PC-9 (cell line): ENCODE data around the gene KRT37.

ENCODE experiments used
- CTCF ChIP-seq: fragments of 200-600 bp; sonication (generic); conservative IDR thresholded peaks from 2 replicates; pipeline ENCODE4 v1.6.1; 2017; ENCODE audit warnings: mixed run types, antibody characterized with exemption, mild to moderate bottlenecking, moderate library complexity
- EZH2 ChIP-seq: fragments of 200-600 bp; sonication (generic); IDR thresholded peaks from 2 replicates; pipeline ENCODE4 v1.8.0; 2017; ENCODE audit warnings: antibody characterized with exemption, low read depth

GRCh38 chr17:41434415-41434814, 10.0 kb upstream of the KRT37 start:
- no peak for TF ChIP-seq CTCF
- no peak for TF ChIP-seq EZH2
